ENCODE results near the gene C1orf226. TPM values are rescaled to one million over a fixed set of nuclear protein-coding genes. Genes with fewer than 3 reads are reported as not detected.

Gene C1orf226
- total and polyA plus RNA-seq, 2 of the 4 experiments (the other 2 are of a cell fraction): under 0.01 to 0.10 TPM

DNA sequence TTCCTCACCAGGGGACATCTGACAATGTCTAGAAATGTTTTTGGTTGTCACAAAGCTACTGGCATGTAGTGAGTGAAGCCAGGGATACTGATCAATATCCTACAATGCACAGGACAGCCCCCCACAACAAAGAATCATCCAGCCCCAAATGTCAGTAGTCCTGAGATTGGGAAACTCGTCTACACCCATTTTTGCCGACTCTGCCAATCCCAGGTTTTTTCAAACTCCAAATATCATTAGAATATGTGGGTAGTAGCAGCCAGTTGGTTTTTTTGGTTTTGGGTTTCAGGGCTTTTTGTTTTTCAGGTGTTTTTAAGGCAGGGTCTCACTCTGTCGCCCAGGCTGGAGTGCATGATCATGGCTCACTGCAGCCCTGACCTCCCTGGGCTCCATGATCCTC, 10.8 kb upstream of the C1orf226 start:
- H2BK15ac ChIP-seq (ENCODE audit: low read depth, low read length): no peak overlapping the region
- H2AK5ac ChIP-seq (ENCODE audit: low read depth, low read length): no peak overlapping the region
- no peak for TF ChIP-seq RAD21 (IDR thresholded peaks at IDR 0.05; ENCODE audit: low read length)
- TF ChIP-seq, protein P1, sequence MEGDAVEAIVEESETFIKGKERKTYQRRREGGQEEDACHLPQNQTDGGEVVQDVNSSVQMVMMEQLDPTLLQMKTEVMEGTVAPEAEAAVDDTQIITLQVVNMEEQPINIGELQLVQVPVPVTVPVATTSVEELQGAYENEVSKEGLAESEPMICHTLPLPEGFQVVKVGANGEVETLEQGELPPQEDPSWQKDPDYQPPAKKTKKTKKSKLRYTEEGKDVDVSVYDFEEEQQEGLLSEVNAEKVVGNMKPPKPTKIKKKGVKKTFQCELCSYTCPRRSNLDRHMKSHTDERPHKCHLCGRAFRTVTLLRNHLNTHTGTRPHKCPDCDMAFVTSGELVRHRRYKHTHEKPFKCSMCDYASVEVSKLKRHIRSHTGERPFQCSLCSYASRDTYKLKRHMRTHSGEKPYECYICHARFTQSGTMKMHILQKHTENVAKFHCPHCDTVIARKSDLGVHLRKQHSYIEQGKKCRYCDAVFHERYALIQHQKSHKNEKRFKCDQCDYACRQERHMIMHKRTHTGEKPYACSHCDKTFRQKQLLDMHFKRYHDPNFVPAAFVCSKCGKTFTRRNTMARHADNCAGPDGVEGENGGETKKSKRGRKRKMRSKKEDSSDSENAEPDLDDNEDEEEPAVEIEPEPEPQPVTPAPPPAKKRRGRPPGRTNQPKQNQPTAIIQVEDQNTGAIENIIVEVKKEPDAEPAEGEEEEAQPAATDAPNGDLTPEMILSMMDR (conservative IDR thresholded peaks at IDR 0.05; ENCODE audit: low read depth, low read length): no peak
- no peak for TF ChIP-seq CEBPB (IDR thresholded peaks at IDR 0.05; ENCODE audit: low read depth, low read length)
- no peak overlapping the region for H2BK20ac ChIP-seq (ENCODE audit: low read depth, low read length)
- ATAC-seq (ENCODE audit: low read depth) (no peak), DNase-seq (no peak)
- H3K4me2 ChIP-seq (ENCODE audit: low read depth, low read length): no peak overlapping the region
- H3K9me1 ChIP-seq (ENCODE audit: insufficient read depth, low read length): no peaks in the 10 kb centered on the region
- H2AFZ ChIP-seq (replicated peaks; ENCODE audit: low read length, poor library complexity): no peak overlapping the region
- H4K20me1 ChIP-seq (ENCODE audit: insufficient read depth, low read length): no peaks in the 10 kb centered on the region
- no peak overlapping the region for H3K23ac ChIP-seq (ENCODE audit: low read depth, low read length)
- peaks cover 15% of the 10 kb centered on the region for H3K27me3 ChIP-seq (ENCODE audit: control insufficient read depth, insufficient read depth, low read length)
- H3K56ac ChIP-seq (ENCODE audit: extremely low read depth, insufficient read depth, low read length): no peak overlapping the region
- ChIA-PET POLR2A (ENCODE audit: unreplicated experiment) (no interaction called here), CTCF (interaction anchor here (2.0 kb wide), 1 partner anchor 13 kb away, joined by 8 read pairs; no protein-coding TSS in a partner anchor)
- dilution Hi-C loops (cut with HindIII; ENCODE audit: low sequenced_read_pairs, unreplicated experiment) (no loop called here), intact Hi-C loops (cut with micrococcal nuclease) (no loop called here), in situ Hi-C loops (cut with MboI; ENCODE audit: low sequenced_read_pairs) (no loop called here)
- no peak overlapping the region for H3K9ac ChIP-seq (ENCODE audit: low read depth, low read length)
- no peak overlapping the region for H4K91ac ChIP-seq (ENCODE audit: insufficient read depth, low read depth, low read length)
- no peaks in the 10 kb centered on the region for H3K4me1 ChIP-seq (ENCODE audit: control insufficient read depth, insufficient read depth, low read length)
- H3K18ac ChIP-seq (ENCODE audit: low read depth, low read length): no peak overlapping the region
- no peak overlapping the region for H3K27ac ChIP-seq (ENCODE audit: insufficient read depth, low read length)
- no peak overlapping the region for H2BK5ac ChIP-seq (ENCODE audit: low read depth, low read length, poor library complexity, severe bottlenecking)
- no peak overlapping the region for H4K8ac ChIP-seq (ENCODE audit: low read depth in 2 of 2, low read length in 2 of 2)
- no peak overlapping the region for H3K4me3 ChIP-seq (ENCODE audit: insufficient read depth, low read depth, low read length)
- BruUV-seq (replicated peaks): no TSS peak
- no peaks in the 10 kb centered on the region for H3K9me3 ChIP-seq (ENCODE audit: control insufficient read depth, insufficient read depth, low read length)
- no peak overlapping the region for H4K5ac ChIP-seq (ENCODE audit: low read depth, low read length)
- H3K4ac ChIP-seq (ENCODE audit: low read depth, low read length): no peak overlapping the region
- no CpG with 5 or more reads among the region's 3 CpGs for WGBS, 2 experiments (ENCODE audit: extremely low coverage in 2 of 2, insufficient read length in 1 of 2)
- no peak overlapping the region for H2AK9ac ChIP-seq (replicated peaks; ENCODE audit: low read depth, low read length, poor library complexity)
- H2BK120ac ChIP-seq (ENCODE audit: low read depth, low read length): no peak overlapping the region
- H3K14ac ChIP-seq (replicated peaks; ENCODE audit: low read depth, low read length): no peak overlapping the region
- no peaks in the 10 kb centered on the region for H3K79me1 ChIP-seq (ENCODE audit: low read depth in 1 of 2, low read length in 2 of 2)
- H3K36me3 ChIP-seq (ENCODE audit: control insufficient read depth, insufficient read depth, low read length): no peaks in the 10 kb centered on the region

Measured in IMR-90 (cell line).